ENCODE results near the gene TMEM150A. TPM values are rescaled to one million over a fixed set of nuclear protein-coding genes. Genes with fewer than 3 reads are reported as not detected.

TMEM150A gene
- polyA plus RNA-seq, 1 experiment = 11.4 TPM

DNA sequence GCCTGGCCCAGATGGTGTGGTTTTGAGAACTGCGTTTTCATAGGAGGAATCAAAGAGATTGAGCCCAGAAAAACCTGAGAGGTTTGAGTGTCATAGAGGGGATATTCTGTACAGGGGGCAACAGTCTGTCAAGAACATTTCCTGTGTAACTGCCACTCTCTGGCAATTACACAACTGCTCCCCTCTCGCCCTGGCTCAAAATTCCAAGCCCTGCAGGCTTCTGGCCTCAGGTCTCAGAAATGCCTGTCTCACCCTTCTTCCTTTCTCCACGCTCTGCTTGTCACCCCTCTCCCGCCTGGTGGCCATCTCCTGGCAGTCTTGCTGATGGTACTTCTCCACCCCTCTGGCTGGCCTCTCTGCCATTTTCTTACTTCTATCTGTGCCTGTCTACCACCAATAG lies 14.3 kb downstream of the TMEM150A start:
- no peaks in the 10 kb centered on the region for H3K27me3 ChIP-seq (ENCODE audit: control insufficient read depth, insufficient read depth, low read length)
- H3K27ac ChIP-seq (ENCODE audit: low read depth, low read length) = no peak overlapping the region
- no peak overlapping the region for H3K4me3 ChIP-seq (ENCODE audit: low read depth, low read length)
- POLR2A ChIA-PET = interaction anchor here (0.7 kb wide), 1 partner anchor 49 kb away, joined by 3 read pairs; the partner anchor contains the start of gene MAT2A
- DNase-seq (ENCODE audit: low read depth, low spot score) = no peak
- CTCF ChIA-PET = interaction anchor here (0.6 kb wide), 1 partner anchor 27 kb away, joined by 3 read pairs; no protein-coding TSS in a partner anchor
- no peaks in the 10 kb centered on the region for H3K9me3 ChIP-seq (ENCODE audit: control insufficient read depth, insufficient read depth, low read length)
- TF ChIP-seq, protein P1, sequence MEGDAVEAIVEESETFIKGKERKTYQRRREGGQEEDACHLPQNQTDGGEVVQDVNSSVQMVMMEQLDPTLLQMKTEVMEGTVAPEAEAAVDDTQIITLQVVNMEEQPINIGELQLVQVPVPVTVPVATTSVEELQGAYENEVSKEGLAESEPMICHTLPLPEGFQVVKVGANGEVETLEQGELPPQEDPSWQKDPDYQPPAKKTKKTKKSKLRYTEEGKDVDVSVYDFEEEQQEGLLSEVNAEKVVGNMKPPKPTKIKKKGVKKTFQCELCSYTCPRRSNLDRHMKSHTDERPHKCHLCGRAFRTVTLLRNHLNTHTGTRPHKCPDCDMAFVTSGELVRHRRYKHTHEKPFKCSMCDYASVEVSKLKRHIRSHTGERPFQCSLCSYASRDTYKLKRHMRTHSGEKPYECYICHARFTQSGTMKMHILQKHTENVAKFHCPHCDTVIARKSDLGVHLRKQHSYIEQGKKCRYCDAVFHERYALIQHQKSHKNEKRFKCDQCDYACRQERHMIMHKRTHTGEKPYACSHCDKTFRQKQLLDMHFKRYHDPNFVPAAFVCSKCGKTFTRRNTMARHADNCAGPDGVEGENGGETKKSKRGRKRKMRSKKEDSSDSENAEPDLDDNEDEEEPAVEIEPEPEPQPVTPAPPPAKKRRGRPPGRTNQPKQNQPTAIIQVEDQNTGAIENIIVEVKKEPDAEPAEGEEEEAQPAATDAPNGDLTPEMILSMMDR (IDR thresholded peaks at IDR 0.05; ENCODE audit: low read depth, low read length) = no peak

- ChIA-PET CTCF (no interaction called here), POLR2A (interaction anchor here (0.9 to 1.3 kb wide), 4 partner anchors 20 to 47 kb away, joined by 3 to 6 read pairs (median 4); partner anchors contain the start of genes MAT2A and USP39)
- Histone ChIP-seq H3K9me3 (ENCODE audit: control insufficient read depth, insufficient read depth, low read length) (no peaks in the 10 kb centered on the region), H3K4me3 (ENCODE audit: low read depth, low read length) (no peak overlapping the region), H3K27me3 (ENCODE audit: control insufficient read depth, insufficient read depth, low read length) (no peaks in the 10 kb centered on the region), H3K27ac (ENCODE audit: low read depth, low read length) (peak overlapping the region; percentile 72)
- TF ChIP-seq, protein P1 (IDR thresholded peaks at IDR 0.05; ENCODE audit: low read depth, low read length) = no peak
- DNase-seq (ENCODE audit: low read depth, low spot score) = no peak
Measured at GRCh38 chr2:85585781-85586105, 16.8 kb downstream of the TMEM150A start.

- H3K27me3 ChIP-seq (ENCODE audit: control insufficient read depth, insufficient read depth, low read length) = no peaks in the 10 kb centered on the region
- peak overlapping the region; percentile 72 for H3K27ac ChIP-seq (ENCODE audit: low read depth, low read length)
- H3K4me3 ChIP-seq (ENCODE audit: low read depth, low read length) = peak overlapping the region; percentile 65
- DNase-seq (ENCODE audit: low read depth, low spot score) = no peak
- TF ChIP-seq, protein P1 (IDR thresholded peaks at IDR 0.05; ENCODE audit: low read depth, low read length) = no peak
- no peaks in the 10 kb centered on the region for H3K9me3 ChIP-seq (ENCODE audit: control insufficient read depth, insufficient read depth, low read length)
- POLR2A ChIA-PET = interaction anchor here (0.5 to 1.4 kb wide), 6 partner anchors 10 to 66 kb away, joined by 3 to 9 read pairs (median 4); partner anchors contain the start of genes MAT2A, RNF181 and USP39
- CTCF ChIA-PET = interaction anchor here (1.2 kb wide), 1 partner anchor 33 kb away, joined by 3 read pairs; no protein-coding TSS in a partner anchor
Measured at GRCh38 chr2:85584857-85585780, 17.4 kb downstream of the TMEM150A start.

DNA sequence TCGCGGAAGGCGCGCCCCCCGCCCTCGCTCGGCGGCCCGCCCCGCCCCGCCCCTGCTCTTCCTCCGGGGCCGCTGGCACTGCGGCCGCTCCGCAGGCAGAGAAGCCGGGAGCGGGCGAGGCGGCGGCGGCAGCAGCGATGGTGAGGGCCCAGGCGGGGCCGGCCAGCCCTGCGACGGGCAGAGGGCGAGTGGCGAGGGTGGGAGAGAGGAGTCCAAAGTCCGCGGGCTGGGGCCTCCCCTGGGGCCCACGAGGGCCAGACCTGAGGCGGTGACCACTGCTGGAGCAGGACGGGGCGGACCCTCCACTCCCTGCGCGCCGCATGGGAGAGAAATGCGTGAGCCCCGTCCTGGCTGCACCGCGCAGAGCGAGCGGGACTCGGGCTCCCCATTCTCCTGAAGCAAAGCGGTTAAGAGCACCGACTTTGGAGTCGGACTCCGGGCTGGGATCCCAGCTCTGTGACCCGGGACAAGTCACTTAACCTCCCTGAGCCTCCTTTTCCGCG lies 18.1 kb downstream of the TMEM150A start, which contains the start of gene VAMP5:
Gene VAMP5 (plus strand): TSS at position 78 of the 503 bp plus-strand sequence. CDS start 60 bp downstream, at position 138.
- TF ChIP-seq, protein P1 (IDR thresholded peaks at IDR 0.05; ENCODE audit: low read depth, low read length) = no peak
- CTCF ChIA-PET = interaction anchor here (1.2 kb wide), 1 partner anchor 32 kb away, joined by 3 read pairs; no protein-coding TSS in a partner anchor
- Histone ChIP-seq H3K9me3 (ENCODE audit: control insufficient read depth, insufficient read depth, low read length) (no peaks in the 10 kb centered on the region), H3K27ac (ENCODE audit: low read depth, low read length) (peak within 1 kb of the TSS; percentile 72), H3K4me3 (ENCODE audit: low read depth, low read length) (peak within 1 kb of the TSS; percentile 65), H3K27me3 (ENCODE audit: control insufficient read depth, insufficient read depth, low read length) (no peaks in the 10 kb centered on the region)
- no peak for DNase-seq (ENCODE audit: low read depth, low spot score)
- POLR2A ChIA-PET = interaction anchor here (0.5 to 1.4 kb wide), 3 partner anchors 11 to 67 kb away, joined by 3 to 9 read pairs (median 4); partner anchors contain the start of genes RNF181 and USP39

Measured in AG04450 (cell line).